Right atrium auricular region (tissue), 2 donors: ENCODE results near the gene AXIN1. TPM values are rescaled to one million over a fixed set of nuclear protein-coding genes. Genes with fewer than 3 reads are reported as not detected.

ENCODE experiments used
- DNase-seq: peaks from one replicate; pipeline ENCODE4 v3.0.0-alpha.2; 2019; ENCODE audit warnings: low spot score
- H3K27ac ChIP-seq, 2 donors: fragments of 200-600 bp; sonication (generic); 1 replicate in 1 of 2; 2 replicates in 1 of 2; pipeline ENCODE4 v1.5.1; 2016 to 2019
- H3K27me3 ChIP-seq, 2 donors: fragments of 200-600 bp; sonication (generic); one replicate each; pipeline versions ENCODE4 v1.5.1 to v1.6.0; 2017 to 2019
- H3K36me3 ChIP-seq: fragments of 200-600 bp; sonication (generic); one replicate; pipeline ENCODE4 v1.5.1; 2016
- H3K4me1 ChIP-seq, 2 donors: fragments of 200-600 bp; sonication (generic); one replicate each; pipeline versions ENCODE4 v1.5.1 to v1.6.0; 2017 to 2019
- H3K4me3 ChIP-seq, 2 donors: fragments of 200-600 bp; sonication (generic); 1 replicate in 1 of 2; 2 replicates in 1 of 2; pipeline ENCODE4 v1.5.1; 2017 to 2019; ENCODE audit warnings: mild to moderate bottlenecking in 1 of 2, moderate library complexity in 1 of 2
- H3K9me3 ChIP-seq, 2 donors: fragments of 200-600 bp; sonication (generic); one replicate each; pipeline ENCODE4 v1.5.1; 2019
- total RNA-seq, 2 donors: library from RNA; depleted of rRNA; stranded (reverse); fragments of >200 nt; gene quantifications; one replicate each; pipeline ENCODE4 v1.1.0, GENCODE V29; 2016
- TF ChIP-seq, protein P1 (sequence below), 2 donors: fragments of 200-600 bp; sonication (generic); IDR thresholded peaks; one replicate each; pipeline ENCODE4 v1.5.1; 2019; ENCODE audit warnings: antibody characterized with exemption in 2 of 2

Gene AXIN1
- total RNA-seq, 2 donors from 2014 or later: 12.9 to 19.4 TPM

DNA sequence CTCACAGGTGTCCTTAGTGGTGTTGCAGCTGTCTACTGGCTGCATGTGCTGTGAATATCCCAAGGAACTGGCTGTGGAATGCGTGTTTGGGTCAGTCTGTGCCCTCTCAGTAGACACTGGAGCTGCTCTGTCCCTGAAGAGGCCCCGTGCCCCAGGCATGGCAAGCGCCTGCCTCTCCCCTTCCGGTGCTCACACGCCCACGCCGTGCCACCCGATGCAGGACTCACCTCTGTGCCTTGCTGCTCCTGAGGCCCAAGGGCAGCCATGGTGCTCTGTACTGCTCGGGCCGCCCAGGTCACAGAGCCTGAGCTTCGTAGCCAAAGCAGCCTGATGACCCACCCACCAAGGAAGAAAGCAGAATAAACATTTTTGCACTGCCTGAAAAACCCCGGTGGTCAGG lies 86.8 kb downstream of the AXIN1 start:
- H3K4me1 ChIP-seq: peaks cover 0 to 15% of the 10 kb centered on the region in 2 donors
- H3K27me3 ChIP-seq: no peaks in the 10 kb centered on the region
- DNase-seq: no peak
- no peak overlapping the region for H3K4me3 ChIP-seq
- H3K27ac ChIP-seq: peak overlapping the region in 1 of 2 donors; percentile 8
- TF ChIP-seq, protein P1, sequence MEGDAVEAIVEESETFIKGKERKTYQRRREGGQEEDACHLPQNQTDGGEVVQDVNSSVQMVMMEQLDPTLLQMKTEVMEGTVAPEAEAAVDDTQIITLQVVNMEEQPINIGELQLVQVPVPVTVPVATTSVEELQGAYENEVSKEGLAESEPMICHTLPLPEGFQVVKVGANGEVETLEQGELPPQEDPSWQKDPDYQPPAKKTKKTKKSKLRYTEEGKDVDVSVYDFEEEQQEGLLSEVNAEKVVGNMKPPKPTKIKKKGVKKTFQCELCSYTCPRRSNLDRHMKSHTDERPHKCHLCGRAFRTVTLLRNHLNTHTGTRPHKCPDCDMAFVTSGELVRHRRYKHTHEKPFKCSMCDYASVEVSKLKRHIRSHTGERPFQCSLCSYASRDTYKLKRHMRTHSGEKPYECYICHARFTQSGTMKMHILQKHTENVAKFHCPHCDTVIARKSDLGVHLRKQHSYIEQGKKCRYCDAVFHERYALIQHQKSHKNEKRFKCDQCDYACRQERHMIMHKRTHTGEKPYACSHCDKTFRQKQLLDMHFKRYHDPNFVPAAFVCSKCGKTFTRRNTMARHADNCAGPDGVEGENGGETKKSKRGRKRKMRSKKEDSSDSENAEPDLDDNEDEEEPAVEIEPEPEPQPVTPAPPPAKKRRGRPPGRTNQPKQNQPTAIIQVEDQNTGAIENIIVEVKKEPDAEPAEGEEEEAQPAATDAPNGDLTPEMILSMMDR (IDR thresholded peaks at IDR 0.05): no peak
- peaks cover 43% of the 10 kb centered on the region for H3K36me3 ChIP-seq
- H3K9me3 ChIP-seq: no peaks in the 10 kb centered on the region

DNA sequence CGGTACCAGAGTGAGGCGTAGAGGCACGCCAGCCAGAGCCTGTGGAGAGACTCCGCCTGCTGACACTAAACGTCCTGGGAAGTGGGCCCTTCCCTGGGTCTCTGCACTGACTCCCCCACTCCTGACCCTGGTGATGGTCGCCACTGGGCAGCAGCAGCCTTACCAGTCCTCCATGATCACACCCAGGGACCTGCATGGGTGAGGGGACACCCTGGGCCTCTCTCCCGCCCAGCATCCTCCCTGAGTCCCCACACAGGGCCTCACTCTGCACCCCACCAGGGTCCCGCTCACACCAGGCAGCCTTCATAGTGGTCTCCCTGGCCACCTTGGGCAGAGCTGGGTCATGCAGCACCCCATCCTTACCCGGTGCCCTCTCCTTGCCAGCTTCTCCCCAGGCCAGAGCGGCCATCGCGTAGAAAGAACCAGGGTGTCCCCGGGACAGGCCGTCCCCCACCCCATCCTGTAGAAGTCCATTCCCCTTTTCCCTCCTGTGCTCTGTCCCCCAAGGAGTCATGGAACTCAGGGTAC lies 87.5 kb downstream of the AXIN1 start:
- H3K27me3 ChIP-seq: no peaks in the 10 kb centered on the region
- no peak for DNase-seq
- peaks cover 49% of the 10 kb centered on the region for H3K36me3 ChIP-seq
- H3K27ac ChIP-seq: no peak overlapping the region
- H3K9me3 ChIP-seq: no peaks in the 10 kb centered on the region
- TF ChIP-seq, protein P1 (IDR thresholded peaks at IDR 0.05): no peak
- H3K4me3 ChIP-seq: no peak overlapping the region
- peaks cover 0 to 15% of the 10 kb centered on the region in 2 donors for H3K4me1 ChIP-seq

DNA sequence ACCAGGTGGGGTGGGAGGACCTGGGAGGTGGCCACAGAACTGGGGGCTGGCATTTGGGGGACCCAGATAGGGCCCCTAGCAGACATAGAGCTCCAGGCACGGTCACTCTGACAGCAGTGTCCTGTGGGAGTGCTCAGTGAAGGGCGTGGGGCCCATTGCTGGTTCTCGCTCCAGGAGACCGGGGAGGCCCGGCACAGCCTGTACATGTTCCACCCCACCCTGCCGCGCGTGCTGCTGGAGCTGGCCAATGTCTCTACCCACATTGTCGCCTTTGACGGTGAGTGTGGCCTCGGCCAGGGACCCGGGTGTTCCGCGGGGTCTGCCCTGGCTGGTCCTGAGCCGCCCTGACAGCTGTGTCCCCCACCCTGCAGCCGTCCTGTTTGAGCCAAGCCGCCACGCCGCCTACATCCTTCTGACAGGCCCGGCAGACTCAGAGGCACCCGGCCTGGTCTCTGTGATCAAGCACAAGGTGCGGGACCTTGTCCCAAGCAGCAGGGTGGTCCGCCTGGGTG lies 88.0 kb downstream of the AXIN1 start:
- H3K27ac ChIP-seq: no peak overlapping the region
- no peaks in the 10 kb centered on the region for H3K27me3 ChIP-seq
- H3K36me3 ChIP-seq: peaks cover 55% of the 10 kb centered on the region
- no peak for DNase-seq
- TF ChIP-seq, protein P1 (IDR thresholded peaks at IDR 0.05): no peak
- H3K4me1 ChIP-seq: peaks cover 0 to 15% of the 10 kb centered on the region in 2 donors
- no peaks in the 10 kb centered on the region for H3K9me3 ChIP-seq
- H3K4me3 ChIP-seq: no peak overlapping the region

DNA sequence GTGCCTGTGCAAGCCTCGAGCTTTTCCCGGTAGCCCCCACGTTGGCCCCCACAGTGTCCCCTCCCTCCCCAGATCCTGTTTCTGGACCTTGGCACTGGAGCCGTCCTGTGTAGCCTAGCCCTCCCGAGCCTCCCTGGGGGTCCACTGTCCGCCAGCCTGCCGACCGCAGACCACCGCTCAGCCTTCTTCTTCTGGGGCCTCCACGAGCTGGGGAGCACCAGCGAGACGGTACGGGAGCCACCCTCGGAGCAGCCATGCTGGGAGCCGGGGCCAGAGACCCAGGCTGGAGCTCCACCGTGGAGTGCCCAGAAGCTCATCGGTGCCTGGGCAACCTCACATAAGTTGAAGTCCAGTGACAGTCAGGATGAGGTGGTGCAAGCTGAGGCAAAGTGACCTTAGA lies 88.6 kb downstream of the AXIN1 start:
- TF ChIP-seq, protein P1 (IDR thresholded peaks at IDR 0.05): no peak
- Histone ChIP-seq H3K27ac (no peak overlapping the region), H3K36me3 (peaks cover 58% of the 10 kb centered on the region), H3K4me3 (no peak overlapping the region), H3K4me1 (peaks cover 0 to 15% of the 10 kb centered on the region in 2 donors), H3K27me3 (no peaks in the 10 kb centered on the region), H3K9me3 (no peaks in the 10 kb centered on the region)
- DNase-seq: no peak

DNA sequence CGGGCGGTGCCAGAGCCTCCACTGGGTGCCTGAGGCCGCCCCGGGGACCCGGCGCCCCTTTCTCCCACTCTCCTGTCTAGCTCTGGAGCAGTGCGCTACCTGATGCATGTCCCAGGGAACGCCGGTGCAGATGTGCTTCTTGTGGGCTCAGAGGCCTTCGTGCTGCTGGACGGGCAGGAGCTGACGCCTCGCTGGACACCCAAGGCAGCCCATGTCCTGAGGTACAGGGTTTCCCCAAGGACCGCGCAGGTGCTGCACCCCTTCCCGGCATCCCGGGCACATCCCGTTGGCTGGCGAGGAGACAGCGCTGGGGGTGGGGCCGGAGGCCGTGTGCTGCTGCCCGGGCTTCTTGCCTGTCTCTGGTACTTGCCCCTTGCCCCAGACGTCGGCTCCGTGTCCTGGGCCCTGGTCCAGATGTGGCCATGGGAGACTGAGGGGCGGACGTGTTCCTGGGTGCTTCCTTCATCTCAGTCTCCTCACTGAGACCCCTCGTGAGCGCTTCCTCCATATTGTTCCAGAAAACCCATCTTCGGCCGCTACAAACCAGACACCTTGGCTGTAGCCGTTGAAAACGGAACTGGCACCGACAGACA lies 89.2 kb downstream of the AXIN1 start:
- H3K27me3 ChIP-seq: no peaks in the 10 kb centered on the region
- H3K4me1 ChIP-seq: peaks cover 0 to 15% of the 10 kb centered on the region in 2 donors
- no peak for DNase-seq
- peaks cover 64% of the 10 kb centered on the region for H3K36me3 ChIP-seq
- TF ChIP-seq, protein P1 (IDR thresholded peaks at IDR 0.05): no peak
- H3K9me3 ChIP-seq: no peaks in the 10 kb centered on the region
- no peak overlapping the region for H3K27ac ChIP-seq
- H3K4me3 ChIP-seq: no peak overlapping the region
